Cardiac fibroblast (primary cell): ENCODE results near the gene AVL9.
"Not testable (repeated sequence)": the region's sequence is repeated elsewhere in the genome, so short reads cannot be mapped to it uniquely, and the experiment has no call there.

ENCODE experiments used
- DNase-seq, 2 donors: peaks; one replicate each; pipeline versions ENCODE4 v3.0.0 to v3.0.0-alpha.2; 2010; ENCODE audit warnings: low read depth in 2 of 2
- H3K4me3 ChIP-seq, 2 donors: replicated peaks in 1 of 2; 1 replicate in 1 of 2; 2 replicates in 1 of 2; pipeline ENCODE4 v1.5.1; 2011; ENCODE audit warnings: low read depth in 2 of 2, low read length in 2 of 2, mild to moderate bottlenecking in 2 of 2, moderate library complexity in 1 of 2
- TF ChIP-seq, protein P1 (sequence below): IDR thresholded peaks from one replicate; pipeline ENCODE4 v1.5.1; 2011; ENCODE audit warnings: low read depth, mild to moderate bottlenecking, low read length, inconsistent platforms

Gene AVL9

DNA sequence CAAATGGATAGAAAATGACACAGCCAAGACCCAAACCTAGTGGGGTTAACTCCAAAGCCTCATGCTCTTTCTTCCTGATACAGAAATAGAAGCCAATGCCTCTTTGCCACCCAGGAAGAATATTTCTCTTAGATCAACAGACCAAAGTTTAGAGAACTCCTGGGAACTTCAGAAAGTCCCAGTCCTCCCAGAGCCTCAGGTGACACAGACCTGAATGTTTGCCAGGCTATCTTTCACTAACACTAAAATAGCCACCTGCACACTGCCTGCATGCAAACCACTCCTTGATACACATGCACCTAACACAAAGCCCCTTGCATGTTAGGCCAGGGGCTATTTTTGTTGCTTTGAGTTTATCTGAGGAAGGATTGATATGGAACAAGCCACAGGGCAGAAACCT lies 32.8 kb upstream of the AVL9 start:
- no peak for DNase-seq
- TF ChIP-seq, protein P1, sequence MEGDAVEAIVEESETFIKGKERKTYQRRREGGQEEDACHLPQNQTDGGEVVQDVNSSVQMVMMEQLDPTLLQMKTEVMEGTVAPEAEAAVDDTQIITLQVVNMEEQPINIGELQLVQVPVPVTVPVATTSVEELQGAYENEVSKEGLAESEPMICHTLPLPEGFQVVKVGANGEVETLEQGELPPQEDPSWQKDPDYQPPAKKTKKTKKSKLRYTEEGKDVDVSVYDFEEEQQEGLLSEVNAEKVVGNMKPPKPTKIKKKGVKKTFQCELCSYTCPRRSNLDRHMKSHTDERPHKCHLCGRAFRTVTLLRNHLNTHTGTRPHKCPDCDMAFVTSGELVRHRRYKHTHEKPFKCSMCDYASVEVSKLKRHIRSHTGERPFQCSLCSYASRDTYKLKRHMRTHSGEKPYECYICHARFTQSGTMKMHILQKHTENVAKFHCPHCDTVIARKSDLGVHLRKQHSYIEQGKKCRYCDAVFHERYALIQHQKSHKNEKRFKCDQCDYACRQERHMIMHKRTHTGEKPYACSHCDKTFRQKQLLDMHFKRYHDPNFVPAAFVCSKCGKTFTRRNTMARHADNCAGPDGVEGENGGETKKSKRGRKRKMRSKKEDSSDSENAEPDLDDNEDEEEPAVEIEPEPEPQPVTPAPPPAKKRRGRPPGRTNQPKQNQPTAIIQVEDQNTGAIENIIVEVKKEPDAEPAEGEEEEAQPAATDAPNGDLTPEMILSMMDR: no peak
- H3K4me3 ChIP-seq: no peak overlapping the region

DNA sequence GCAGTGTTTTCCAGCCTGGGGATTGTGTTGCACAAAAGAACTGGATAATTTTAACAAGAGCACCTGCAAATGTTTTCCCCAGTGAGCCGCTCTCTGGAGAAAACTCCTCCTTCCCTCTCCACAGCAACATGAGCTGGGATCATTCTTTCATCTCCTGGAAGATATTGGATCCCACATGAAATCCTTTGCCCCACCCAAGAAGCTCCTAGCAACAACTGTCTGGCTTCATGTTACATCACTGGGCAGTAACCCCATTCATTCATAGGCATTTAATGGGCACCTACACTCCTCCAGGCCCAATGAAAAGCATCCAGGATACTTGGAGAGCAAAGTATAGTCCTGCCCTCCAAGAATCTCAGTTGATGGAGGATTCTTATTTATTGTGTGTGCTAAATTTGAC lies 32.3 kb upstream of the AVL9 start:
- no peak overlapping the region for H3K4me3 ChIP-seq
- TF ChIP-seq, protein P1: no peak
- DNase-seq: no peak

DNA sequence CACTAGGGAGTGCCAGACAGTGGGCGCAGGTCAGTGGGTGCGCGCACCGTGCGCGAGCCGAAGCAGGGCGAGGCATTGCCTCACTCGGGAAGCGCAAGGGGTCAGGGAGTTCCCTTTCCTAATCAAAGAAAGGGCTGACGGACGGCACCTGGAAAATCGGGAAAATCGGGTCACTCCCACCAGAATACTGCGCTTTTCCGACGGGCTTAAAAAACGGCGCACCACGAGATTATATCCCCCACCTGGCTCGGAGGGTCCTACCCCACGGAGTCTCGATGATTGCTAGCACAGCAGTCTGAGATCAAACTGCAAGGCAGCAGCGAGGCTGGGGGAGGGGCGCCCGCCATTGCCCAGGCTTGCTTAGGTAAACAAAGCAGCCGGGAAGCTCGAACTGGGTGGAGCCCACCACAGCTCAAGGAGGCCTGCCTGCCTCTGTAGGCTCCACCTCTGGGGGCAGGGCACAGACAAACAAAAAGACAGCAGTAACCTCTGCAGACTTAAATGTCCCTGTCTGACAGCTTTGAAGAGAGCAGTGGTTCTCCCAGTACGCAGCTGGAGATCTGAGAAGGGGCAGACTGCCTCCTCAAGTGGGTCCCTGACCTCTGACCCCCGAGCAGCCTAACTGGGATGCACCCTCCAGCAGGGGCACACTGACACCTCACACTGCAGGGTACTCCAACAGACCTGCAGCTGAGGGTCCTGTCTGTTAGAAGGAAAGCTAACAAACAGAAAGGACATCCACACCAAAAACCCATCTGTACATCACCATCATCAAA lies 30.5 kb upstream of the AVL9 start:
- DNase-seq, H3K4me3 ChIP-seq: not testable (repeated sequence)

DNA sequence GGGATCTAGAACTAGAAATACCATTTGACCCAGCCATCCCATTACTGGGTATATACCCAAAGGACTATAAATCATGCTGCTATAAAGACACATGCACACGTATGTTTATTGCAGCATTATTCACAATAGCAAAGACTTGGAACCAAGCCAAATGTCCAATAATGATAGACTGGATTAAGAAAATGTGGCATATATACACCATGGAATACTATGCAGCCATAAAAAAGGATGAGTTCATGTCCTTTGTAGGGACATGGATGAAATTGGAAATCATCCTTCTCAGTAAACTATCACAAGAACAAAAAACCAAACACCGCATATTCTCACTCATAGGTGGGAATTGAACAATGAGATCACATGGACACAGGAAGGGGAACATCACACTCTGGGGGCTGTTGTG lies 25.3 kb upstream of the AVL9 start:
- not testable (repeated sequence) for H3K4me3 ChIP-seq, DNase-seq

DNA sequence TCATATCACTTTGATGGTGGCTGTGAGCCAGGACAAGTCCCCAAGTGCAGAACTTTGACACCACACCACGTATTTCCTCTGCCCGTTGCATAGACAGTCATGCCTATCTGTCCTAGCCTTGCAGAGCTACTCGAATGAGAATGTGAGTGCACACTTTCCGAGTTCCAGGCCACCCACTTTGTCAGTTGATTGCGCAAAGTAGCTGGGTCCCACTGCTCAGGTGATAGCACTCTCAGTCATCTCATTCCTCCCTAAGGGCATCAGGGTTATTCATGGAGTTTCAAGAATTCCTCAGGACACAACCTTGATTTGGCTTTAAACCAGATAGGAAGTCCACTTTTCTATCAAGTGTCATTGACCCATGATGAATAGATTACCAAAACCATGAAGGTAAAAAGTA lies 24.4 kb upstream of the AVL9 start:
- TF ChIP-seq, protein P1: no peak
- DNase-seq: no peak
- H3K4me3 ChIP-seq: no peak overlapping the region

DNA sequence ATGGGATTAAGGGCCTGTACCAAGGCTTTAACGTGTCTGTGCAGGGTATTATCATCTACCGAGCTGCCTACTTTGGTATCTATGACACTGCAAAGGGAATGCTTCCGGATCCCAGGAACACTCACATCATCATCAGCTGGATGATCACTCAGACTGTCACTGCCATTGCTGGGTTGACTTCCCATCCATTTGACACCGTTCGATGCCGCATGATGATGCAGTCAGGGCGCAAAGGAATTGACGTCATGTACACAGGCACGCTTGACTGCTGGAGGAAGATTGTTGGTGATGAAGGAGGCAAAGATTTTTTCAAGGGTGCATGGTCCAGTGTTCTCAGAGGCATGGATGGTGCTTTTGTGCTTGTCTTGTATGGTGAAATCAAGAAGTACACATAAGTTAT lies 23.3 kb upstream of the AVL9 start:
- TF ChIP-seq, protein P1: no peak
- H3K4me3 ChIP-seq: no peak overlapping the region
- DNase-seq: no peak

DNA sequence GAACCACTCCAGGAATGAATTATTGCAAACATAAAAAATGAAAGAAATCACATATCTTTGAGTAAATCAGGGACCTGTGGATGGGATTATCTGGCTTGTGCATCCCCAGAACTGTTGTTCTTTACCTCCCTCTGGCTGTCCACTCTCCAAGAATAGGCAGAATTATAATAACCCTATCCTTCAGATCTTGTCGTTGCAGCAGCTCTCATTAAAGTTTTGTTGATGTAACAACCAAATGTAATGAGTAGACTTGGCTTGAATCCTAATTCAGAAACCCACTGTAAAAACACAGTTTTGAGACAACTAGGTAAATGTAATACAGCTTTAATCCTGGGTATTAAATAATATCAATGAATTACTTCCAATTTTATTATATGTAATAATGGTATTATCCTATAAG lies 21.3 kb upstream of the AVL9 start:
- TF ChIP-seq, protein P1: no peak
- no peak overlapping the region for H3K4me3 ChIP-seq
- DNase-seq: no peak

DNA sequence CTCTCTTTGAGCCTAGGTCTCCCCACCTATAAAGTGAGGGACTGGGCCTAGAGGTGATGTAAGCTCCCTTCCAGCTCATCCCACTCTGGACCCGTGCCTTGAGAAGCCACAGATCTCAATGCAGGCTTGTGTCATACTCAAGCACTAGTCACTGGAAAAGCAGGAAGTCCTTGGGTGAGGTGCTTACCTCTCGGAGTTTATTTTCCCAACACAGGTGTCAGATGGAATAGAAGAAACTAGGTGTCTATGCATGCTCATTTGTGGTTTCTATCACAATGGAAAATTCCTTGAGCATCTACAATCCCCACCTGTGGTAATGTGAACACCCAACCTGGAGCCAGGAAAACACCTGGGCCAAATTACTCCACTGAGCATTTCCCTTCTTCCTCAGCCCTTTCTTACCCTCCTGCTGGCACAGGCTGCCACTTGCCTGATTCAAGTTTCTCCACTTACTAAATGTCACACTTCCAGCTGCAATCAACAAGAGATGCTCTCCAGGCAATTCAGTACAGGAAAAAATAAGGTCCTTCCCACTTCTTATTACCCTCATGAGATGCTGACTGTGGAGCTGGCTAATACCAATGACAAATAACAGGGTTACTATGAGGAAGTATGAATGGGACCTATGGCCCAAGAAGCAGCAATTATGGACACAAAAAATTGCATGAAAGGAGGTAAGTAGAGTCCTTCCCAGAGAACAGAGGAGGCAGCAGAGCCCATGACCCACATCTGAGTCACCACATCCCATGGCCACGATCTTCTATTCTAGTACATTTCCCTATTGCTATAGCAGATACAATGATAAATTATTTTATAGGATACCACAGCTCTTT lies 18.3 kb upstream of the AVL9 start:
- TF ChIP-seq, protein P1: no peak
- H3K4me3 ChIP-seq: no peak overlapping the region
- DNase-seq: peak in 1 of 2 donors; percentile 30
